NCI-H2107 (cell line): Measurements from ENCODE around the gene COMMD1.
A peak's percentile ranks its signal among the peaks of the same experiment; 100 is the strongest.
"Not testable (repeated sequence)": the region's sequence is repeated elsewhere in the genome, so short reads cannot be mapped to it uniquely, and the experiment has no call there.

Experiments
- DNase-seq: peaks from one replicate; lab custom pipeline; 2025; lab: John Stamatoyannopoulos, UW

Gene COMMD1

GRCh38 chr2:61966087-61966727 lies 60.7 kb downstream of the COMMD1 start:
- no peak for DNase-seq

GRCh38 chr2:61967262-61967661 lies 61.8 kb downstream of the COMMD1 start:
- no peak for DNase-seq

GRCh38 chr2:61969376-61969775 lies 63.9 kb downstream of the COMMD1 start:
- DNase-seq: no peak

GRCh38 chr2:61970807-61971556 lies 65.5 kb downstream of the COMMD1 start:
- DNase-seq: no peak

DNA sequence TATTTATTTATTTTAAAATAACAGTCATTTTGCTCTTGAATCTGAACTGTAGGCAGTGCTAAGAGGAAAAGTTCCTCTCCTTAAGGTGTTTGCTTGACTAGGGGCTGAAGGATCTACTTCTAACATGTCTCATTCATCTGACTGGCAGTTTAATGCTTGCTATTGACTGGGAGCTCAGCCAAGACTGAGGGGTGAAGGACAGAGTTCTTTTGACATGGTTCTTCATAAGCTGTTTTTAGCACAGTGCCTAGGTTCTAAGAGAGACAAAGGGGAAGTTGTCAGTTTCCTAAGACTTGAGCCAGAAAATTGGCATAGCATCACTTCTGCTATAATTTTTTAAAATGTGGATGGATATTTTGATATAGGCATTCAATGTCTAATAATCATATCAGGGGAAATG lies 73.0 kb downstream of the COMMD1 start:
- DNase-seq: no peak

DNA sequence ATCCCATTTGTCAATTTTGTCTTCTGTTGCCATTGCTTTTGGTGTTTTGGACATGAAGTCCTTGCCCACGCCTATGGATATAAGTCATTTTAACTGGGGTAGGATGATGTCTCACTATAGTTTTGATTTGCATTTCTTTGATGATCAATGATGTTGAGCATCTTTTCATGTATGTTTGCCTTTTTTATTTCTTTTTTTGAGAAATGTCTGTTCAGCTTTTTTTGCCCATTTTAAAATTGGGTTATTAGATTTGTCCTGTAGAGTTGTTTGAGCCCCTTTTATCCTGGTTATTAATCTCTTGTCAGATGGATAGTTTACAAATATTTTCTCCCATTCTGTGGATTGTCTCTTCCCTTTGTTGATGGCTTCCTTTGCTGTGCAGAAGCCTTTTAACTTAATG lies 75.3 kb downstream of the COMMD1 start:
- no peak for DNase-seq

- no peak for DNase-seq
These were observed 79.2 kb downstream of the COMMD1 start for GRCh38 chr2:61984682-61985081.

DNA sequence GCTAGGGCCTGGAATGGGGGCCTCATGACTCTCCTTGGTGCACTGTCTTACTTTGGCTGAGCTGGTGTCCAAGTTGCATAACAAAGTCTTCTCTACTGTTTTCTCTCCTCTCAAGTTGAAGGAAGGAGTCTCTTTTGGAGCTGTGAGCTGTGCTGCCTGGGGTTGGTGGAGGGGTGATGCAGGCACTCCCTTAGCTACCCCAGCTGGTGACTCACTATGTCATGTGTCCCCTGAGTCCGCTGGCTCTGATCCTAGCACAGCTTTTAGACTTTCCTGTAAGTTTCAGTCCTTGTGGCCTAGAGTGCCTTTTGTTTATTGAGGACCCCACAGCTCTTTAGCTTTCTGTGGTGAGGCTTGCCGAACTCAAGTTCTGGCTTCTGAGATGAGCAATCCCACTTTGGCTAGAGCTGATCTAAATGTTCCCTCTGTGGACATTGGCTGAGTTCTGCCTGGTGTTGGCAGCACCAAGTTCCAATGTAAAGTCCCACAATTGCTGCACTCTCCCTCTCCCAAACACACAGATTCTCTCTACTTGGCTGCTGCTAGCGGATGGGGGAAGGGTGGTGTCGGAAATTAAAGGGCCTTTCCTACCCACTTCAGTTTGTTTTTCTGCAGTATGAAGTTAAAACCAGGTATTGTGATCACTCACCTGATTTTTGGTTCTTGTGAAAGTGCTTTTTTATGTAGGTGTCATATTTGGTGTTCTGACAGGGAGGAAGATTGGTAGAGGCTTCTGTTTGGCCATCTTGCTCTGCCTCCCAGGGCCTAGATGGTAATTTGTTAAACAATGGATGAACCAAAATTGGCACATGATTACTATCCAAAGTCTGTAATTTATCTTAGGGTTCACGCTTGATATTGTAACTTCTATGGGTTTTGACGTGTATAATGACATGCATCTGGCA lies 83.2 kb downstream of the COMMD1 start:
- no peak for DNase-seq

DNA sequence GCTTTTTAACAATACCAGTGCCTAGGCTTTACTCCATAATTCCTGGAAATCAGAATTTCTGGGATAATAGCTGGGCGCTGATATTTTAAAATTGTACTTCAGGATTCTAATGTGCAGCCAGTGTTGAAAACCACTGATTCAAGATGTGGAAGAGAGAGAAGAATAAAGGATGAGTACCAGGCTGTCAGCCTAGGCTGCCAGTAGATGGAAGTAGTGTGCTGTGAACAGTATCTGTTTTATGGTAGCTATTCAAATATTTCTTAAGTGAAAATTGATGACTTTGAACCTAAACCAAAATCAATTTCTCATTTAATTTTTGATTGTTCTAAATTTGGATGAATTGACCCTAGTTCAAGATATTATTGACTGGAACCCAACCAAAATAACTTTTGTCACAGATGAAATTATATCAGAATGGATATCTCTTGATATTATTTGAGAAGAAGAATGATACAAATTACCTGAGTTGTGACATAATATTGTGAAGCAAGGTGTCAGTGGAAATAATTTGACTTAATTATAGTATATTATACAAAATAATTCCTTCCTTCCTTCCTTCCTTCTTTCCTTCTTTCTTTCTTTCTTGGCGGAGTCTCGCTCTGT lies 88.0 kb downstream of the COMMD1 start:
- no peak for DNase-seq

DNA sequence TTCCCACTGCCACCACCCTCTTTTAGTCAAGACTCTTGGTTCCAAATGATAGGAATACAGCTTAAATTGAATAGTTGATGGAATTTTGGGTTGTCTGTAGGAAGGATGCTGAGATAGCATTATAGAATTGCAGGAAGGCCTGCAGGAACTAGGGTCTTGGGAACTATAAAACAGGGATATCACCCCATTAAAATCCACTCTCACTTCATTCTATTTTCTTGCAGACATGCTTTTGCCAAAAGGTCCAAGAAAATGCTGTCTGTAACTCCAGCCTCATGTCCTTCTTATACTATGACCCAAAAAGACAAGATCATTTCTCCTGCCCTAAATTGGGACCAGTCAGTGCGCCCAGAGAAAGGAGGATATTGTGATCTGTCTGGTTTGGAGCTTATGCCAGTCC lies 89.1 kb downstream of the COMMD1 start:
- DNase-seq: no peak

DNA sequence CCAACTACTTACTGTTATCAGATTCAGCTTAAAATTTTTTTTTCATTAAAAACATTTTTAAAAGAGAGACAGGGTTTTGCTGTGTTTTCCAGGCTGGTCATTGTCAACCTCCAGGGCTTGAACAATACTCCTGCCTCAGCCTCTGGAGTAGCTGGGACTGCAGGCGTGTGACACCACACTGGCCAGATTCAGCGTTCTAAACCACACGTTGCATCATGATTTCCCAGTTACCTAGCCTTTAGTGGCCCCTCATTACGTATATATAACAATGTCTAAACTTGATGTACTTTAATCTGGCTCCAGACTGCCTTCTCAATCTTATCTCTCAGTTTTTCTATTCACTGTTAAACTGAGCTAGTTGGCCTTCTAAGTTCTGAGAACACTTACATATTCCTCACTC lies 89.6 kb downstream of the COMMD1 start:
- no peak for DNase-seq

DNA sequence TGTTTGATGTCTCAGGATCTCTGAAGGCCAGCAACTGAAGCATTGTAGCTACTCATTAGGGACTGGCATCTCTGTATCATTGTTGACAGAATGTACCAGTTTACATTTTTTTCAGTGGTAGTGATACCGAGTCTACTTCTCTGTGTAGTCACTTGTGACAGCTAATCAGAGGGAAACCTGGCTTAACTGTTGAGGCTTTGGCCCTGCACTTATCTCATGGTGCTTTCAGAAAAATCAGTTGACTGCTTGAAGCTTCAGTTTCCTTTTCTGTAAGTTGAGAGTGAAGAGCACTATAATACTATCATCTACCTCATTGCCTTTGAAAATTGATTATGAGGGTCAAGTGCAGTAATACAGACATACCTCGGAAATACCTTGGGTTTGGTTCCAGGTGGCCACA lies 90.0 kb downstream of the COMMD1 start:
- DNase-seq: no peak

DNA sequence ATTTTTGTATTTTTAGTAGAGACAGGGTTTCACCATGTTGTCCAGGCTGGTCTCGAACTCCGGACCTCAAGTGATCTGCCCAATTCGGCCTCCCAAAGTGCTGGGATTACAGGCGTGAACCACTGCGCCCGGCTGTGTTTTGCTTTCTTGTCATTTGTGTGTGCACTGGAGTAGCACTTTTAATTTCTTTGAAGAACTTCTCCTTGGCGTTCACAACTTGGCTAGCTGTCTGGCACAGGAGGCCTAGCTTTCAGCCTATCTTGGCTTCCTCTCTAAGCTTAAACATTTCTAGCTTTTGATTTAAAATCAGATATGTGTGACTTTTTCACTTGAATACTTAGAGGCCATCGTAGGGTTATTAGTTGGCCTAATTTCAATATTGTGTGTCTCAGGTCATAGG lies 93.0 kb downstream of the COMMD1 start:
- no peak for DNase-seq

GRCh38 chr2:62000538-62000937 lies 95.1 kb downstream of the COMMD1 start:
- no peak for DNase-seq

DNA sequence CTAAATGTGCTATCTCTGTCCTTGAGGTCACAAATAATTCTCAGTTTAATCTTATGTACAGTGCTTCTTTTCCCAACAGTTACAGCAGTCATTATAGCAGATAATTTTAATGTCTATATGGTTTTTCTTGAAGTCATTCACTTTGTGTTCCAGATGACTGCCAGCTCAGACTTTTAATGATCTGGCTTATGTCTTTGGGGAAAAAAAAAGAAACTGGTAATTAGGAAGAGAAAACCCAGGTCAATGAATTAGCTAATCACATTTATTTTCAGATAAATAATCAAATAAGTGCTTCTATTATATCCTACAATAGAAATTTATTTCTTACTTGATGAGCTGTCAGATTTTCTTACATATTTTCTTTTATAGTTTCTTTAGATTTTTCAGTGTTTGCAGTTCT lies 96.0 kb downstream of the COMMD1 start:
- no peak for DNase-seq

- not testable (repeated sequence) for DNase-seq
These were observed 99.0 kb downstream of the COMMD1 start for GRCh38 chr2:62004428-62004827.

- no peak for DNase-seq
These were observed 102.1 kb downstream of the COMMD1 start for GRCh38 chr2:62007555-62007954.

- no peak for DNase-seq
These were observed 105.3 kb downstream of the COMMD1 start for GRCh38 chr2:62010632-62011256.

GRCh38 chr2:62013641-62014040 lies 108.2 kb downstream of the COMMD1 start:
- DNase-seq: no peak

- peak; percentile 17 for DNase-seq
These were observed 108.6 kb downstream of the COMMD1 start for GRCh38 chr2:62014102-62014501.

- DNase-seq: no peak
These were observed 111.5 kb downstream of the COMMD1 start for GRCh38 chr2:62016957-62017356.

DNA sequence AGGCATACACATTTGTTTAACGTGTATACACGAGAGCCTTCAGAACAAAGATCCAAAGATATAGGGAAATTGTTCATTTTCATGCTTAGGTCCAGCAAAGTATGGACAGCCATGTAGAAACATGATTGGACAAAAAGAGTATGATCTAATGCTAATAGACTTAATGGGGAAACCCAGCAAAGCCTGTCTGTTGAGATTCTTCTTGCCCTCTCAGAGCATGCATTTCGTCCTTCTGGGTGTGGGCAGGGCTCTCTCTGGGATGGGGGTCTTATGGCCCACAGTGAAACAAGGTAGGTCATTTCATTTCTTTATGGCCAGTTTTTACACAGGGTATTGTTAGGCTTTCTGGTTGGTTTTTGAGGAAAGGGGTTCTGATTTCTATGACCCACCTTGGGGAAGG lies 124.4 kb downstream of the COMMD1 start:
- no peak for DNase-seq
